GM21717 (cell line): Measurements from ENCODE around the gene RPS27.

Experiments
- ATAC-seq: cut with Tn5 transposase; IDR thresholded peaks from one replicate; pipeline ENCODE4 v1.9.1; 2021; ENCODE audit warnings: mild to moderate bottlenecking, moderate library complexity; ENCODE audit not compliant: unreplicated experiment

The RPS27 gene

GRCh38 chr1:153990468-153991150 lies at the start of gene RPS27:
Gene RPS27 (plus strand): TSS chr1:153990762. CDS start chr1:153990797, 35 bp downstream.
- peak; percentile 70 for ATAC-seq

GRCh38 chr1:153941826-153942725 lies 48.5 kb upstream of the RPS27 start:
- ATAC-seq: no peak

- no peak for ATAC-seq
Observed at GRCh38 chr1:153942766-153943549, 47.6 kb upstream of the RPS27 start.

GRCh38 chr1:153944005-153944826 lies 46.3 kb upstream of the RPS27 start:
- no peak for ATAC-seq

GRCh38 chr1:153944827-153945117 lies 45.8 kb upstream of the RPS27 start:
- ATAC-seq: no peak

GRCh38 chr1:153945131-153945794 lies 45.3 kb upstream of the RPS27 start:
- ATAC-seq: no peak

GRCh38 chr1:153945795-153946621 lies 44.6 kb upstream of the RPS27 start:
- peak; percentile 58 for ATAC-seq

- ATAC-seq: peak; percentile 50
Observed at GRCh38 chr1:153946622-153947241, 43.8 kb upstream of the RPS27 start, which contains the start of gene DENND4B. Gene DENND4B (minus strand): TSS chr1:153946718. CDS start chr1:153944374, 2,344 bp downstream.

GRCh38 chr1:153951183-153951582 lies 39.4 kb upstream of the RPS27 start:
- ATAC-seq: no peak

GRCh38 chr1:153951801-153952200 lies 38.8 kb upstream of the RPS27 start:
- no peak for ATAC-seq

- no peak for ATAC-seq
Observed at GRCh38 chr1:153953859-153954365, 36.6 kb upstream of the RPS27 start.

- no peak for ATAC-seq
Observed at GRCh38 chr1:153954826-153955225, 35.7 kb upstream of the RPS27 start.

GRCh38 chr1:153956997-153957715 lies 33.4 kb upstream of the RPS27 start:
- ATAC-seq: no peak

GRCh38 chr1:153957744-153958110 lies 32.8 kb upstream of the RPS27 start:
- peak; percentile 17 for ATAC-seq

GRCh38 chr1:153958111-153958960 lies 32.2 kb upstream of the RPS27 start, which contains the start of gene CRTC2:
Gene CRTC2 (minus strand): TSS chr1:153958612. CDS start chr1:153958497, 115 bp downstream.
- ATAC-seq: peak; percentile 66

- ATAC-seq: no peak
Observed at GRCh38 chr1:153958961-153959260, 31.7 kb upstream of the RPS27 start.

- ATAC-seq: no peak
Observed at GRCh38 chr1:153959454-153959853, 31.1 kb upstream of the RPS27 start.
